Osteoblast (primary cell): ENCODE measurements around the gene SNCG. TPM values are rescaled to one million over a fixed set of nuclear protein-coding genes. Genes with fewer than 3 reads are reported as not detected.

Source experiments
- DNase-seq: peaks from one replicate; pipeline ENCODE4 v3.0.0; 2011; ENCODE audit warnings: low spot score, mixed read lengths; ENCODE audit not compliant: insufficient read length; ENCODE audit errors: missing footprints
- H2AFZ ChIP-seq: 2 replicates; pipeline ENCODE4 v1.6.0; 2011; ENCODE audit warnings: mild to moderate bottlenecking, low read length
- H3K27ac ChIP-seq: 2 replicates; pipeline ENCODE4 v1.5.1; 2011; ENCODE audit warnings: mild to moderate bottlenecking, low read depth, low read length, moderate library complexity
- H3K27me3 ChIP-seq: 2 replicates; pipeline ENCODE4 v1.6.0; 2012; ENCODE audit warnings: mild to moderate bottlenecking, control low read depth, inconsistent platforms, low read length, moderate library complexity; ENCODE audit not compliant: insufficient read depth
- H3K36me3 ChIP-seq: 2 replicates; pipeline ENCODE4 v1.5.1; 2011; ENCODE audit warnings: mild to moderate bottlenecking, low read length, control low read depth, moderate library complexity; ENCODE audit not compliant: insufficient read depth
- H3K4me1 ChIP-seq: 2 replicates; pipeline ENCODE4 v1.5.1; 2011; ENCODE audit warnings: mild to moderate bottlenecking, low read length, control low read depth, moderate library complexity; ENCODE audit not compliant: insufficient read depth
- H3K4me2 ChIP-seq: 2 replicates; pipeline ENCODE4 v1.6.0; 2011; ENCODE audit warnings: mild to moderate bottlenecking, low read length; ENCODE audit not compliant: insufficient read depth
- H3K4me3 ChIP-seq: fragments of 200-600 bp; sonication (generic); 3 replicates; pipeline ENCODE4 v1.5.1; 2012; ENCODE audit warnings: mild to moderate bottlenecking, low read length, inconsistent platforms; ENCODE audit not compliant: insufficient read depth
- H3K79me2 ChIP-seq: 2 replicates; pipeline ENCODE4 v1.6.0; 2012; ENCODE audit warnings: mild to moderate bottlenecking, low read length, control low read depth, inconsistent platforms; ENCODE audit not compliant: insufficient read depth
- H3K9me3 ChIP-seq: 2 replicates; pipeline ENCODE4 v1.5.1; 2011; ENCODE audit warnings: low read depth, low read length, control low read depth
- H4K20me1 ChIP-seq: 2 replicates; pipeline ENCODE4 v1.6.0; 2012; ENCODE audit warnings: mild to moderate bottlenecking, low read length, control low read depth; ENCODE audit not compliant: insufficient read depth
- total RNA-seq: library from RNA; depleted of rRNA; stranded (reverse); fragments of >200 nt; gene quantifications from 2 replicates; pipeline ENCODE4 v1.2.3, GENCODE V29; 2012
- TF ChIP-seq, protein P1 (sequence below): IDR thresholded peaks from 2 replicates; pipeline ENCODE4 v1.5.1; 2011; ENCODE audit warnings: mild to moderate bottlenecking, low read depth, low read length, moderate library complexity; ENCODE audit errors: extremely low read depth

Gene SNCG
- total RNA-seq, 1 donor = 0.36 TPM

DNA sequence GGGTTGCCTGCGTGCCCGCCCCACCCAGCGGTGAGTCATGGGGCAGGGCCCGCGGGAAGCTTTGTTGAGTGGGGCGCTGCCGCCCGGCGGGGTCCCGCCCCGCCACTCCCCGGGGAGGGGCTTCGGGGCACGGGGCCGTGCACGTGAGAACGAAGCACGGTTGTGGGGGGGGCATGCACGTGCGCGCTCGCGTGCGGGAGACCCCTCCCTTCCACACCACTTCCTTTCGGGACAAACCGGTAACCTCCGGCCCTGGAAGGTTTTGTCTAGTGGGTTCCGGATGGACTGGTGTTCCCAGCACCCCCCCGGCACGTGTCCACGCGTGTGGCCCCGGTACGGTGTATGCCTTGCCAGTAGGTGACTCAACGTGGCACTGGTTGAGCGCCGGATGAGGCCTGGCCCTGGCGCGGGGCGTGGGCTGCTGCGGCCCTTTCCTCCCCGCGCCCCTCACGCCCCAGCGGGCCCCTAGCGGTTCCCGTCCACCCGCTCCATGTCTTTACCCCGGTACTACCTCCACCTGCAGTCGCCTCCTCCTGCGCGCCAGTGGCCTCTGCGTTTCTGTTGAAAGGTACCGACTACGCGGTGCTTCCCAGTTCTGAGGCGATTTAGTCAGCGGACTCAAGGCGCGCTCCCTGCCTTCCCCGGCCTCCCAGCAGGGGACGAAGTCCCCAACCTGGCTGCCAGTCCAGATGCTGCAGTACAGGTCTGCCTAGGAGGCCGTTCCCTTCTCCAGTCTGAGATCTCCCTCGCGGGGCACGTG, 13.0 kb downstream of the SNCG start:
- Histone ChIP-seq H3K36me3 (no peaks in the 10 kb centered on the region), H3K4me2 (peak overlapping the region; percentile 95), H2AFZ (peak overlapping the region; percentile 94), H3K27me3 (no peaks in the 10 kb centered on the region), H3K4me3 (peak overlapping the region; percentile 82), H3K79me2 (no peaks in the 10 kb centered on the region), H3K4me1 (peaks cover 44% of the 10 kb centered on the region), H4K20me1 (peaks cover 5% of the 10 kb centered on the region), H3K9me3 (no peaks in the 10 kb centered on the region), H3K27ac (peak overlapping the region; percentile 87)
- TF ChIP-seq, protein P1, sequence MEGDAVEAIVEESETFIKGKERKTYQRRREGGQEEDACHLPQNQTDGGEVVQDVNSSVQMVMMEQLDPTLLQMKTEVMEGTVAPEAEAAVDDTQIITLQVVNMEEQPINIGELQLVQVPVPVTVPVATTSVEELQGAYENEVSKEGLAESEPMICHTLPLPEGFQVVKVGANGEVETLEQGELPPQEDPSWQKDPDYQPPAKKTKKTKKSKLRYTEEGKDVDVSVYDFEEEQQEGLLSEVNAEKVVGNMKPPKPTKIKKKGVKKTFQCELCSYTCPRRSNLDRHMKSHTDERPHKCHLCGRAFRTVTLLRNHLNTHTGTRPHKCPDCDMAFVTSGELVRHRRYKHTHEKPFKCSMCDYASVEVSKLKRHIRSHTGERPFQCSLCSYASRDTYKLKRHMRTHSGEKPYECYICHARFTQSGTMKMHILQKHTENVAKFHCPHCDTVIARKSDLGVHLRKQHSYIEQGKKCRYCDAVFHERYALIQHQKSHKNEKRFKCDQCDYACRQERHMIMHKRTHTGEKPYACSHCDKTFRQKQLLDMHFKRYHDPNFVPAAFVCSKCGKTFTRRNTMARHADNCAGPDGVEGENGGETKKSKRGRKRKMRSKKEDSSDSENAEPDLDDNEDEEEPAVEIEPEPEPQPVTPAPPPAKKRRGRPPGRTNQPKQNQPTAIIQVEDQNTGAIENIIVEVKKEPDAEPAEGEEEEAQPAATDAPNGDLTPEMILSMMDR = no peak
- peak; percentile 99 for DNase-seq

DNA sequence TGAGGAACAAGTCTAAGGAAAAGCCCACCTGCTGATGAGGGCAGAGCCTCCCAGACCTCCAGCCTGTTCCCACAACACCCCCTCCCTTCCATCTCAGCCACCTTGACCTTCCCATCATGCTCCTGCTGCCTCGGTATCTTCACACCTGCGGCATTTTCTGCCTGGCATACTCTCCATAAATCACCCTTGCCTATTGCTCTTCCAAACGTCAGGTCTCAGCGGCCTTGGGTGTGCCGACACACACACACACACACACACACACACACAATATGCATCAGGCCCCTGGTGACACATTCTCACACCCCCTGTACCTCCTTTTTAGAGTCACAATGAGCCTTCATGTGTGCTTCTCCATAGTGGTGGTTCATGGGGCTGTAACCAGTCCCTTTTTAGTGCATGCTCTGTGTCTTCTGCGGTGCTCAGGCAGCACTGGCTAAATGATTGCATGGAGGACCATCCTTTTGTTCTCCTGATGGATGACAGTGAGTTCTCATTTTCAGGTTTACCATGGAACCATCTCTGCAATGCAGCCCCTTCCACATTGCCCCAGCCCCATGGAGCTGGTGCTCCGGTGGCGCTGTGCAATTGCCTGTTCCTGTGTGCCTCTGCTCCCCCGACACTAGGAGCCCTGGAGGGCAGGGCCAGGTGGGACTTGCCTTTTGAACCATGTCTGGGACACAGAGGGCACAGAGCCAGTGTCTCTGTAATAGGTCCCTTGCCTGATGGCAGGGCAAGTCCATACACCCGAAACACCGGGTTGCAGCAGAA, 14.4 kb downstream of the SNCG start:
- H3K27ac ChIP-seq = no peak overlapping the region
- H4K20me1 ChIP-seq = peaks cover 5% of the 10 kb centered on the region
- H3K27me3 ChIP-seq = no peaks in the 10 kb centered on the region
- no peaks in the 10 kb centered on the region for H3K79me2 ChIP-seq
- no peak overlapping the region for H2AFZ ChIP-seq
- H3K36me3 ChIP-seq = no peaks in the 10 kb centered on the region
- DNase-seq = no peak
- H3K9me3 ChIP-seq = no peaks in the 10 kb centered on the region
- no peak overlapping the region for H3K4me2 ChIP-seq
- TF ChIP-seq, protein P1 = no peak
- H3K4me1 ChIP-seq = peaks cover 36% of the 10 kb centered on the region
- no peak overlapping the region for H3K4me3 ChIP-seq

DNA sequence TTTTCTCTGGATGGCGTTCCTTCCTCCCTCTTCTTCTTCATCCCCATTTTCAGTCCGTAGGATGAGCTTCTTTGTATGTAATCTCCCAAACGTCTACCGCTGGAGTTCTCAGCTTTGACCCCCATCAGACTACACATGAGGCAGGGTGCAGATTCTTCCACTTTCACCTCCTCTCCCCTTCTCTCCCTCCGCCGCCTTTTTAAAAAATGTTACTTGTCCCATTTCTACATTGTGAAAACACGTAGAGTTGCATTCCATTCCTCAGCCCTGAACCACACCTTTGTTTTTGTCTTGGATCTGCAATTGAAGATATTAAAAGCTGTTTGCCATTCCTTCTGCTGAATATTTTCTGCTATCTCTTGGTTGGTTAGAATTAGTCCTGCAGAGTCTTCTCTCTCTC, 16.1 kb downstream of the SNCG start:
- H2AFZ ChIP-seq = no peak overlapping the region
- no peaks in the 10 kb centered on the region for H3K27me3 ChIP-seq
- H3K4me1 ChIP-seq = peaks cover 32% of the 10 kb centered on the region
- H4K20me1 ChIP-seq = peaks cover 4% of the 10 kb centered on the region
- H3K4me3 ChIP-seq = no peak overlapping the region
- H3K27ac ChIP-seq = no peak overlapping the region
- TF ChIP-seq, protein P1 = no peak
- H3K79me2 ChIP-seq = no peaks in the 10 kb centered on the region
- H3K9me3 ChIP-seq = no peaks in the 10 kb centered on the region
- H3K36me3 ChIP-seq = no peaks in the 10 kb centered on the region
- DNase-seq = no peak
- H3K4me2 ChIP-seq = no peak overlapping the region
